GM21619 (cell line): ENCODE results near the gene IQCN.

ENCODE experiments used
- ATAC-seq: cut with Tn5 transposase; IDR thresholded peaks from one replicate; pipeline ENCODE4 v1.9.1; 2021; ENCODE audit not compliant: unreplicated experiment

Gene IQCN

GRCh38 chr19:18234194-18234593 is 40.1 kb downstream of the IQCN start:
- no peak for ATAC-seq

DNA sequence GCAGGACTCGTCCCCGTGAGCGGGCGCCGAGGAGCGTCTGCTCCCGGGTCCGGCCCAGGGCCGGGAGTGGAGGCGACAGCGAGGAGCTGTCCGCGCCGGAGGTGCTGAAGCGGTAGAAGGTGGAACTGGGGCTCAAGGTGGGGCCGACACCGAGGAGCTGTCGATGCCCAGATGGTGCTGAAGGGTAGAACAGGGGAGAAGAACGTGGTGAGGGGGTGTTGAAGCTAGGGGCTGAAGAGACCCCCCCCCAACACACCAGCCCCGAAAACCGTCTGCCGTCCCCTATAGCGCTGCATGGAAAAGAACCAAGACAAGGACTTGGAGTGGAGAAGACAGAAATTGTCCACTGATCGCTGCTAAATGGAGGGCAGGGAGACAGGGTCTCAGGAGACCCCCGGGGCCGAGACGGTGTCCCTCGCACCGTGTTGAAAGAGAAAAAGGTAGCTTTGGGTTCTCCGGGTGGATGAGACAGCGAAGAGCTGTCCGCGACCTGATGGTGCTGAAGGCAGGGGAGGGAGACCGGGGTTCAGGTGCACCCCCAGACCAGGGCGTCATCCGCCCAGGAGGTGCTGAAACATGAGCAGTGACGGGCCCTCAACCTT is 40.9 kb downstream of the IQCN start:
- no peak for ATAC-seq

DNA sequence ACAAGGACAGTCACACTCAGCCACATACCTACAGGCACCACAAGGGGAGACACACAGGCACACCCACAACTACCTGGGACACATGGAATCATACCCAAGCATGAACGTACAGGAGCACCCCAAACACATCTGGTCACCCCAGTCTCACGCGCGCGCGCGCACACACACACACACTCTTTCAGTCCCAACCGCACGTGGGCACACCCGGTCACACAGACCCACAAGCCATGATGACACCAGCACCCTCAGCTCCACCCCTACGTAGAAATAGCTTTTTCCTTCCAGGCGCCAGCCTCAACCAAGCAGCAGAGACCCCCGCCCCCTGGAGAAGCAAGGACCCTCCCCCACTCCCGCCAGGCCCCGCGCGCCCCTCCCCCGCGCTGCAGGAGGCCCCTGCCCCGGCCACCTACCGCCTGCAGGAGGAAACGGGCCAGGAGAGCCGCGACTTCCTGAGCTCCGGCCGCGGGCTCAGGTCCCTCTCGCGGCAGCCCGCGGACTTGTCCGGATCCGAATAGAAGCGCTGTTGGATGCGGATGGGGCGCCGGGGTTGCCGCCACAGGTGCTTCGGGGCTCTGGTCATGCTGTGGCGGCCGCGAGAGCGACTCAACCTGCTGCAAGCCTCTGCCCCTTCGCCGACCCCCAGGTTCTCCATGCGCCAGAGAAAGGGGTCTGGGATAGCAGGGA is 41.6 kb downstream of the IQCN start:
- ATAC-seq = no peak

DNA sequence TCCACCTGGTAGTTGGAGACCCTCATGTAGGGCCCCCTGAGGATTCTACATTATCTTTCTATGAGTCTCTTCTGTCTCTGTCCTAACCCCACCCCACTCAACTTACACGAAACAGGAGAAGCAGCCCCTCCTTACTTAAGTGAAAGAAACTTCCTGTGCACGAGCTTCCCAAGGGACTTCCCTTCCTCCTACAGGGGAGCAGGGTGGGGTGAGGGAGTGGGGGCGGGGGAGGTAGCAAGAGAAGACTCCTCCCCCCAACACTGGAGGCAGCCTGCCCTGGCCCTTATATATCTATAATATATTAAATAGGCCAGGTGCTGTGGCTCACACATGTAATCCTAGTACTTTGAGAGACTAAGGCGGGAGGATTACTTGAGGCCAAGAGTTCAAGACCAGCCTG is 42.5 kb downstream of the IQCN start:
- ATAC-seq = no peak

- ATAC-seq = no peak
Measured at GRCh38 chr19:18230941-18231734, 43.1 kb downstream of the IQCN start.

DNA sequence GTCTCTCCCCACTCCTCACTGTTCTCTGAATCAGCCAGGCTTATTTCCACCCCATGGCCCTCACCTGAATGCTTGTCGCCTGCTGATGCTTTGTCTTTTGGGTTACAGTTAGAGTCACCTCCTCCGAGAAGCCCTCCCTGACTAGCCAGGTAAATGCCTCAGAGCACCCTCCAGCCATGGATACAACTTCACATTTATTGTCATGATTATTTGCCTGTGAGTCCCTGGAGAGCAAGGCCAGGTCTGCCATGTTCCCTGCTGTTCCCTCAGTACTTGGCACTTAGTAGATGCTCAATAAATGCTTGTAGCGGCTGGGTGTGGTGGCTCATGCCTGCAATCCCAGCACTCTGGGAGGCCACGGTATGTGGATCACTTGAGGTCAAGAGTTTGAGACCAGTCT is 44.3 kb downstream of the IQCN start:
- ATAC-seq = no peak

- no peak for ATAC-seq
Measured at GRCh38 chr19:18229474-18229873, 44.8 kb downstream of the IQCN start.

DNA sequence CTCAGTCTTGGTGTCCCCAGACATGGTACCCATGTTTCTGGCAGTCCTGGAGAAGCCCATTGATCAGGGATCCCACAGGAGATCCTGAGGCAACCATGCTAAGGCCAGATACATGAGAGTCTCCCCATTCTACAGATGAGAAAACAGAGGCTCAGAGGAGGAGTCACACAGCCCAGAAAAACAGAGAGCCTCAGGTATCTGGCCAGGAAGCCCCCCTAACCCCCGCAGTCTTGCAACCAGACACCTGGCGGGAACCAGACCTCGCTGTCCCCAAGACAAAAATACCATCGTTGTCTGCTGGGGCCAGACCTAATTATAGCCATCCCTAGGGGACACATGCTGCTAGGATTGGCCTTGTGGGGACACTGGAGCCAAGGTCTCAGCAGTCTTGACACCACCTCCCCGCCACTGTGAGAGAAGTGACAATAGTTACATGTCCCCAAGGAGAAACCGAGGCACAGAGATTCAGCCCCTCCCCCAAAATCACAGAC is 46.4 kb downstream of the IQCN start:
- ATAC-seq = no peak

DNA sequence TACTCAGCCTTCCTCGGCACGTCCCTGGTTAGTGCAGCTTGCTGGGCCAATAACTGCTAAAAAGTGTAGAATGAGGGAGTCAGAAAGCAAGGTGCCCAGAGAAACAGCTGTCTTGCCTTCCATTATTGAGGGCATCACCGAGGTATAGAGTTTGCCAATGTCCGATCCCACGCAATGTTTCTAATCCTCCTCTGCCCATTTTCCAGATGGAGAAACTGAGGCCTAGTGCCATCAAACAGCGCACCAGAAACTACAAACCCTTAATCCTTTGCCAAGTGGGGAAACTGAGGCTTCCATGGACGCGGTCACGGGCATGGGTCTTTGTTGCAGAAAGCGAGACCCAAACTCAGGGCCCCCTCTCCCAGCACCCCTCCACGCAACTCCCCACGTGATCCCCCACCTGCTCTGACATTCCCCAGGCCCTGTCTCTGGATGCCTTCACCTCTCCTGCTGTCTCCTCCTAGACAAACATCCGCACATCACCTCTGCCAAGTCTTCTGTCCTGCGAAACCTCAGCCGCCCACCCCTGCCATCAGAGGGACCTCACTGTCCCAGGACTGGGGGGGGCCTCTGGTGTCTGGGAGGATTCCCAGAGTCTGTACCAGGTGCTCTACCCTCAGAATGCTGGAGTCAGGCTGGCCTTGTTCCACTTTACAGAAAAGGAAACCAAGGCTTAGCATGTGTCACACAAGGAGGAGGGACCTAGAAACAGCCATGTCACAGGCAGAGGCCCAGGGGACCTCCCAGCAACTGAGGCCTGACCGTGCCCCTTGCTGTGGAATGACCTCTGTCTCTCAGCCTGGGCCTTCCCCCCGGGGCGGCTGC is 47.1 kb downstream of the IQCN start:
- no peak for ATAC-seq

DNA sequence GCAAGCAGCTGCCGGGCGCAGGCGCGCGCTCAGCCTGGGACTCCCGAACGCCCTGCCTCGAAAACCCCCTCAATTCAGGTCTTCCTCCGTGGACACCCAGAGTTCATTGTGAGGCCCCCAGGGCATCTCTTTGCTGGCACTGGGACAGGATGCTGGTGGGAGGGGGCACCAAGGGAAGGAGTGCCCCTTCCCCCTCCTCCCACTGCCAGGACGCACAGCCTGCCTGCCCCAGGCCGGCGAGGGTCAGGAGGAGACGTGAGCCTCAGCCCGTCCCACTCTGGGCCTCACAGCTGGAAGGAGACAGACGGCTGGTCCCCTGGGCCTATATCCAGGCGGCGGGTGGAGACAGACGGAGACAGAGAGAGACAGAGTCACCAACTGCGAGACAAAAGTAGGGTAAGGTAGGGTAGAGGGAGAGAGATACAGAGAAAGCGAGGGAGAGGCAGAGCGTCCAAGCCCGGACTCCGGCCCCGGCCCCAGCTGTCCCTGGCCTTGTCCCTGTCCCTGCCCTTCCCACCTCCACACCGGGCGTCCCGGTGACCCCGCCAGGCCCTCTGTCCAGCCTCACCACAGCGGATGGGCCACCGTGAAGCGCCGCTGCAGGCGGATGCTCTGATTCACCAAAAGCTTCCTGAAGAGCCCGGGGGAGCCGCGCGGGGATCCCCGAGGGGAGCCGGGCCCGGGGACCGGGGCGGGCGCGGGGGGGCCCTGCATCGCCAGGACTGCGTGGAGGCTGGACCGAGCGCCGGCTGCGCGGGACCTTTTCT is 48.4 kb downstream of the IQCN start, which contains the start of gene PDE4C:
PDE4C (minus strand) TSS at position 737 of the 767 bp plus-strand sequence; CDS start at position 714, 23 bp downstream.
- no peak for ATAC-seq

DNA sequence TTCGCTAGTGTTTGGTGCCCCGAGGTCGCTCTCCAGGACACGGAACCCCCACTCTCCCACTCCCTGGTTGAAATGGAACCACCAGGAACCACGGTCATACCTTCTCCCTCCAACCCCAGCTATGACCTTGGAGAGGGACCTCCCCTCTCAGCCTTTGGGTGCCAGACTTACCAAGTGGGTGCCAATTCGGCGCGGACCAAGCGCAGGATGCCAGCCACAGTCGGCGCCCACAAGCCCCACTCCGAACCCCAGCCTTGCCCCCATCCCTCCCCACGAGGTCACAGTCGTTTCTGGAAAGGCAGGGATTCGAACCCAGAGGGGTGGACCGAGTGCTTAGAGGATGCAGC is 48.9 kb downstream of the IQCN start:
- no peak for ATAC-seq

- ATAC-seq = peak; percentile 80
Measured at GRCh38 chr19:18224525-18225354, 49.5 kb downstream of the IQCN start.

DNA sequence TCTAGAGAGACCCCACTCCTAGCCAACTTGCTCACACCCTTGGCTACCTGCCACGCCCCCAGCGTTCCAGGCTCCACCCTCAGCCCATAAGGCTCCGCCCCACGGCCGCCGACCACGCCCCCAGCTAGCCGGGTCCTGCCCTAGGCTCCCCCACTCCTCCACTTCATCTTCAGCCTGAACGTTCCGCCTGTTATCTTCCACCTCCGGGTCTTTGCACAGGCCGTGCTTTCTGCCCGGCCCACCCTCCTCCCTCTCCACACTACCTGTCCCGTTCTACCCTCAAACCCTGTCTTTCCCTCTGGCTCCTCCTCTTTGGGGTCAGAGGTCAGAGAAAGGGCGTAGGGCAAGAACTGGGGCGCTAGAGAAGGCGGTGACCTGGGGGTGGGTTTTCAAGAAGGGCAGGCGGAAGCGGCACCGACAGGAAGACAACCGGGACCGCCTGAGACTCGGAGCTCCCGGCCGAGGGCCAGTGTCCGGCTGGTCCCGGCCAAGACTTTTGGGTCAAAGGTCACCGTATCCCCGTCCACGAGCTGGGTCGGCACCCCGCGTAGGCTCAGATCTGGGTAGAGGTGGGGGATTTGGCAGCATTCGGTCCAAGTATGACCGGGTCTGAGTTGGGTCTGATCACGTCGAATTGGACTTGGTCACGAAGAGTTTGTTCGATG is 50.3 kb downstream of the IQCN start:
- ATAC-seq = no peak

- no peak for ATAC-seq
Measured at GRCh38 chr19:18221815-18222725, 52.2 kb downstream of the IQCN start.

- ATAC-seq = no peak
Measured at GRCh38 chr19:18220632-18221275, 53.5 kb downstream of the IQCN start.

DNA sequence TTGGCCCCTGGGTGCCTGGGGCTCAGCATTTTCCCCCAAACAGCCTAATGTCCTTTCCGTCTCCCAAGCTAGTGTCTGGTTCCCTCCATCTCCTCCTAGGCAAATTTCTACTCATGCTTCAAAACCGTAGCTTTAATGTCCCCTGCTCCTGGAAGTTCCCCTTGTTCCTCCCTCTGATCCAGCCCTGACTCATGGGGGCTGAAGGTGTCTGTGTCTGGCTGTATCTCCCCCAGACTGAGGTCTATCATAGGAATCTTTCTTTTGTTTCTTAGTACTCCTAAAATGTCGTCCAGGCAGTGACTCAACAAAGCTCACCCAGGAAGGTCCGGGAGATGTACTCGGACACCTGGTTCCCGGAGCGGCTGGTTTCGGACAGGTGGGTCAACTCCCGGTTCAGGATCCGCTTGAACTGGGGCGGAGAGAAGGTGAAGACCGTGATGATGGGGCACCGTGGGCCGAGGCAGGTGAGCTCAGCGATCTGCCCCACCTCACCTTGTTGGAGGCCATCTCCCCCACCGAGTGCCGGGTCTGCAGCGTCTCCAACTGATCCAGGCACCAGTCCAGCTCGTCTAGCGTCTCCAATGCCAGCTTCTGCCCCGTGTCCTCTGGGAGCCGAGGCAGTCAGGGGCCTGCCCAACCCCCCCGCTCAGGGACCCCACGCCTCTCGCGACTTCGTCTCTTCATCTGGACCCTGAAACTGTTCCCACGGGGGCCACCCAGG is 54.2 kb downstream of the IQCN start:
- no peak for ATAC-seq

DNA sequence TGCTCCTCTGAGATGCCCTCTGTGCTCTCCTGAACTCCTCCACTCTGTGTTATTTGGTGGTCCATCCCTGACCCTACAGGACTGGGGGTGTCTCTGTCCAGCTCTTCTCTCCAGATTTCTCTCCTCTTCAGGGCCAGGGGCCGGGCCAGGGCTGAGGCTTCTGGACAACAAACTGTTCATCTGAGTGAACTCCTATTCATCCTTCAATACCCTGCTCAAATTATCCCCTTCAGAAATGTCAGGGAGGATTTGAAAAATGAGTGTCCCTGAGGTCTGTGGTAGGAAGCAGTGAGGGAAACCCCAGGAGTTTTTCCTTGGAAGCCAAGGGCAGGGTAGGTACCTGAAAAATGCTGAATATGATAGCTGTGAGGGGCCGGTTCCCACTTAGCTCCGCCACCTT is 55.7 kb downstream of the IQCN start:
- ATAC-seq = no peak
